HTERT RPE-1 (cell line): ENCODE measurements around the gene GARNL3.

Experiments used
- in situ Hi-C: fragments of 300-500 bp; cut with MboI; formaldehyde crosslinking; loops from 4 replicates; pipeline ENCODE4 v1.14.3; 2020; ENCODE audit warnings: low sequenced_read_pairs

GARNL3 gene, protein sequence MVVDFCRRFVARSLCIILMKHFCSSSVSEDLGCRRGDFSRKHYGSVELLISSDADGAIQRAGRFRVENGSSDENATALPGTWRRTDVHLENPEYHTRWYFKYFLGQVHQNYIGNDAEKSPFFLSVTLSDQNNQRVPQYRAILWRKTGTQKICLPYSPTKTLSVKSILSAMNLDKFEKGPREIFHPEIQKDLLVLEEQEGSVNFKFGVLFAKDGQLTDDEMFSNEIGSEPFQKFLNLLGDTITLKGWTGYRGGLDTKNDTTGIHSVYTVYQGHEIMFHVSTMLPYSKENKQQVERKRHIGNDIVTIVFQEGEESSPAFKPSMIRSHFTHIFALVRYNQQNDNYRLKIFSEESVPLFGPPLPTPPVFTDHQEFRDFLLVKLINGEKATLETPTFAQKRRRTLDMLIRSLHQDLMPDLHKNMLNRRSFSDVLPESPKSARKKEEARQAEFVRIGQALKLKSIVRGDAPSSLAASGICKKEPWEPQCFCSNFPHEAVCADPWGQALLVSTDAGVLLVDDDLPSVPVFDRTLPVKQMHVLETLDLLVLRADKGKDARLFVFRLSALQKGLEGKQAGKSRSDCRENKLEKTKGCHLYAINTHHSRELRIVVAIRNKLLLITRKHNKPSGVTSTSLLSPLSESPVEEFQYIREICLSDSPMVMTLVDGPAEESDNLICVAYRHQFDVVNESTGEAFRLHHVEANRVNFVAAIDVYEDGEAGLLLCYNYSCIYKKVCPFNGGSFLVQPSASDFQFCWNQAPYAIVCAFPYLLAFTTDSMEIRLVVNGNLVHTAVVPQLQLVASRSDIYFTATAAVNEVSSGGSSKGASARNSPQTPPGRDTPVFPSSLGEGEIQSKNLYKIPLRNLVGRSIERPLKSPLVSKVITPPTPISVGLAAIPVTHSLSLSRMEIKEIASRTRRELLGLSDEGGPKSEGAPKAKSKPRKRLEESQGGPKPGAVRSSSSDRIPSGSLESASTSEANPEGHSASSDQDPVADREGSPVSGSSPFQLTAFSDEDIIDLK

GRCh38 chr9:127264462-127265219 is at the start of gene GARNL3:
TSS of gene GARNL3 (plus strand) at chr9:127264774. CDS start at chr9:127264878, 104 bp downstream.
- in situ Hi-C loops = no loop called here

GRCh38 chr9:127215268-127216209 is 49.0 kb upstream of the GARNL3 start:
- in situ Hi-C loops = no loop called here

- in situ Hi-C loops = no loop called here
Measured at GRCh38 chr9:127216210-127216887, 48.2 kb upstream of the GARNL3 start.

GRCh38 chr9:127216888-127217217 is 47.7 kb upstream of the GARNL3 start:
- in situ Hi-C loops = no loop called here

DNA sequence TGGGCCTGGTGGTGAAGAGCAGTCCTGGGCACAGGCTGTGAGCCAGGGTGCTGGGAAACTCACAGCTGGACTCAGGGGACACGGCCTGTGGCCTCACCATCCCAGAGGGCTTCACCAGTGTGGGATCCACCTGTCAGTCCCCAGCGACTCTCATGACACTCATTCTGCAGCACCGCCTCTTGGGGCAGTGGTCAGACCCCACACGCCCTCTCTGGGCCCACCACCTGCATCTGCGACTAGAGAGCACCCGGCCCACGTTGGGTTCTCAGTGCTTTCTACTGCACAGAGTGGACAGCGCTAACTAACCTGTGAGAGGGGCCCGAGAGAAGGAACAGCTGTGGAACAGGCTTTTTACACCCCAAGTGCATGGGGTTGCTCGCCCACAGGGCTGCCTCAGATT is 45.8 kb upstream of the GARNL3 start:
- in situ Hi-C loops = no loop called here

DNA sequence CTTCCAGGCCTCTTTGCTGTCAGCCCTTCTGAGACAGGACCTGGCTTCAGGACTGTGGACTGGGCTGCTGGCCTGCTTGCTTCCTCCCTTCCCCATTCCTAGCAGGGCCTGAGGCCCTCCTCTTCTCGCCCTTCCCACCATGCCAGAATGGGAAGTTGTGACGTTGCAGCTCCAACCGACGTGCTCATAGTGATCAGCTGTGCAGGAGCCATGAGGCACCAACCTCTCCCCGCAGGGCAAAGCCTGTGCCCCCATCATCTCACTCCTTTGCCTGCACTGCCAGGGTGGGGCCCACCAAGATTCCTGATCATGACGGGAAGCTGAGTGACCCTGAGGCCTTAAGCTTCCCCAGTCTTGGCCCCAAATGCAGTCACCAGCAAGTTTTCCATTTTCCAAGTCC is 45.1 kb upstream of the GARNL3 start:
- in situ Hi-C loops = no loop called here

GRCh38 chr9:127221695-127222094 is 42.9 kb upstream of the GARNL3 start:
- in situ Hi-C loops = no loop called here

GRCh38 chr9:127222388-127223095 is 42.0 kb upstream of the GARNL3 start:
- in situ Hi-C loops = no loop called here

GRCh38 chr9:127223266-127223665 is 41.3 kb upstream of the GARNL3 start:
- in situ Hi-C loops = no loop called here

DNA sequence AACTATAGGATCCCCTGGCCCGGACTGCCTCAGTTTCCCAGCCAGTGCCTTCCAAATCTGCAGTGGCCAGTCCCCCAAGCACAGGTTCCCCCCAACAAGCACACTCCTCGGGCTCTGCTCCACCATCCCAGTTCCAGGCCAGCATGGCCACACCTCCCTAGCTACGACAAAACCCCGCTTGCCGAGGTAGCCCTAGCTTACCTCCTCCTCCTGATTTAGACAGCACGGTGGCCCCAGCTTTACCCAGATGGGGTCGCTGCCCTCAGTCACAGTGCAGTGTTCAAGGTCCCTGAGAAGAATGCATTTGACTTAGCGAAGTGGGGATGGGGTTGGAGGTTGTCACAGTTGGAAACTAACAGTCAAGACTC is 40.8 kb upstream of the GARNL3 start:
- in situ Hi-C loops = no loop called here

DNA sequence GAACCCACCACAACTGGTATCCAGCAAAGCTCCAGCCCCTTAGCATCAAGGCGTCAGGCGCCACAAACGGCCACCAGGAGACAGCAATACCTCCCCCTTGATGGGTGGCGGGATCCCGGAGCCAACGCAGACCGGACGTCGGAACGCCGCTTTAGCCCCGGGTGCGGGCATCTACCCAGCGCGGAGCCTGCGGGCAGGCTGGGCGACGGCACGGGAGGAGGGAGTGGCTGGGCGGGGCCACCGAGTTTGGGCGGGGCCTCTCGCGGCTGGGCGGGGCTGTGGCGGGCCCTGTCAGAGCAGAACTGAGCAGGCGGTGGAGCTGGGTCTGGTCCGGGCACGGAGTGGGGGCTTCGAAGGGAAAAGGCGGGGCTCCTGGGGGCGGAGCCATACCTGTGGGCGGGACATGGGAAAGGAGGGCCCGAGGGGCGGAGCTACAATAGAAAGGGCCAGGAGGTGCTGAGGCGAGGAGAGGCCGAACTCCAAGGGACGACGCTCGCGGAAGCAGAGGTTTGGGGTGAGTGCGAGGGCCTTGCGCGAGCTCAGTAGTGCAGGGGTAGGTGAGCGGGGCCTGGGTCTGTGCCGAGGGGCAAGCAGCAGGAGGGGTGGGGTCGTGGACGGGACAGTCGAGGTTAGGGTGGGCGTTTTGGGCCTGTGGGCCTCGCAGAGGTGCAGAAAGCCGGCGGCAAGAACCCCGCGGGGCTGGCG is 40.2 kb upstream of the GARNL3 start:
- in situ Hi-C loops = no loop called here

DNA sequence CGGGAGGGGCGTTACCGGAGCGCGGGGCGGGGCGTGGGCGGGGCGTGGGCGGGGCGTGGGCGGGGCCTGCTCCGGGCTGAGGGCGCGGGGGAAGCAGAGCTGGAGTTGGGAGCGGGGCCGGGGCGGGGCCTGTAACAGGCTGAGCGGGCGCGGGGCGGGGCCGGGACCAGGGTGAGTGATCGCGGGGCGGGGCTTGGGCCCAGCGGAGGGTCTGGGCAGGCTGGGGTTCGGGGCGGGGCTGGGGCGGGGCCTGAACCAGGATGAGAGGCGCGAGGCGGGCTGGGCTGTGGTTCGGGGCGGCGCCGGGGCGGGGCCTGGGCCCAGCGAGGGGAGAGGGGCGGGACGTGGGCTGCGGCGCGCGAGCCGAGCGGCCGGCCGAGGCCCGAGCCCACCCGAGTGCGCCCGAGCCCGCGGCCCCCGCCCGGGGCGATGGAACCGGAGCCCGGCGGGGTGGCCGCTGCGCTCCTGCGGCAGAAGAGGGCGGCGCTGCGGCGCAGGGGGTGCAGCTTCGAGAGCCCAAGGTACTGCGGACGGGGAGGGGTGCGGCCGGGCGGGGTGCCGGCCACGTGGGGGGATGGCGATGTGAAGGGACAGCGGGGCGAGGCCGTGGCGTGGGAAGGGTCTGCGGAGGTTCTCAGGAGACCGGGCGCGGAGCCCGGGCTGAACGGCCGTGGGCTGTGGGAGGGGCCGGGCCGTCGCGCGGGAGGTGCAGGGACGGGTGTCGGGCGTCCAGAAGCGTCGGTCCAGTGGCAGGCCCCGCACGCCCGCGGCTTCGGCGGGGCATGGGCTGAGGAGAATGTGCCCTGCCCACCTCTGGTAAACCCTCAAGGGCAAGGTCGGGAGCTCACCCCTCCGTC is 39.5 kb upstream of the GARNL3 start:
- in situ Hi-C loops = no loop called here

GRCh38 chr9:127225801-127226625 is 38.6 kb upstream of the GARNL3 start:
- in situ Hi-C loops = no loop called here

DNA sequence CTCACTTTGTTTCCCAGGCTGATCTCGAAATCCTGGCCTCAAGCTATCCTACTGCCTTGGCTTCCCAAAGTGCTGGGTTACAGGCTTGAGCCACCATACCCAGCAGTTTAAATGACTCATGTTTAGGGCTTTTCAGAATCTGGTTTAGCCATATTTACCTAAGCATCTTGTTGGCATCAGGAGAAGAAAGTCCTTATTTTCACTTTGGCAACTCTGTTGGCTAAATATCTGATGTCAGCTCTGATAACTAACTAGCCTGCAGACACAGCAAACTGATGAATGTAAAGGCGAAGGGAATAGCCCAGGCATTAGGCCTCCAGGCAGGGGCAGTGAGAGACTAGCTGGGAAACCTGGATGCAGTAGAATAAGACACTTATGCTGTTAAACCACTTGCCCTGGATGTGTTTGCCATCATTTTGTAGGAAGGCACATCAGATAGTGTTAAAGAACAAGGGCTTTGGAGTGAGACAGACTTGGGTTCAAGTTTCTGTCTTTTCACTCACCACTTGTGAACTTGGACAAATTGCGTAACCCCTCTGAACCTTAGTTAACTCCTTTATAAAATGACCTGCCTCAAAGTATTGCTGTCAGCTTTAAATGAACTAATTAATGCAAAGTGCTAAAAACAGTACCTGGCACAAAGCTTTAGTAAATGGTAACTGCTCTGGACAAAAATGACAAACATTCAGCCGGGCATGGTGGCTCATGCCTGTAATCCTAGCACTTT is 34.7 kb upstream of the GARNL3 start:
- in situ Hi-C loops = no loop called here

DNA sequence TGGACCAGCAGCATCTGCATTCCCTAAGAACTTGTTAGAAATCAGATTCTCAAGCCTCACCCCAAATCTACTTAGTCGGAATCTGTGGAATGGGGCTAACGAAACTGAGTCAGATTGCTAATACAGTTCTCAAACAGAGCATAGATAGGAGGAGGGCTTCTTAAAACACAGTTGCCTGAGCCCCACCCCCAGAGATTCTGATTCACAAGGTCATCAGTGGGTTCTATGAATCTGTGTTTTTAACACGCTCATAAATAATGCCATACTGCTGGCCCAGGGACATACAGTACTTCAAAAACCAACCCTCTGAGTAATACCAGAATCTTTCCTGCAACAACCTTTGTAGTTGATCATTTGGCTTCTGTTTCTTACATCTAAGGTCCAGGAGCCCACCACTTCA is 32.9 kb upstream of the GARNL3 start:
- in situ Hi-C loops = no loop called here
